Mammary epithelial cell (primary cell): ENCODE results near the gene CAPN9.

ENCODE experiments used
- CTCF ChIP-seq, 2 donors: IDR thresholded peaks in 1 of 2; conservative IDR thresholded peaks in 1 of 2; 2 replicates each; pipeline ENCODE4 v1.5.1; 2011 to 2012; ENCODE audit warnings: inconsistent platforms in 2 of 2, low read length in 2 of 2, mild to moderate bottlenecking in 2 of 2, control low read depth in 1 of 2, low read depth in 1 of 2; ENCODE audit not compliant: insufficient read depth in 1 of 2; ENCODE audit errors: extremely low read depth in 1 of 2
- EZH2 ChIP-seq: IDR thresholded peaks from 2 replicates; pipeline ENCODE4 v1.6.1; 2012; ENCODE audit warnings: low read length, inconsistent platforms, borderline replicate concordance

GRCh38 chr1:230814949-230815692, 67.9 kb downstream of the CAPN9 start:
- TF ChIP-seq CTCF (conservative IDR thresholded peaks at IDR 0.05 in 1 of 2, IDR thresholded peaks at IDR 0.05 in 1 of 2; ENCODE audit: extremely low read depth in 1 of 2, insufficient read depth in 1 of 2, low read depth in 1 of 2, low read length in 2 of 2), result no peak
- no peak for TF ChIP-seq EZH2
